GM21619 (cell line): ENCODE data around the gene EIF3A.
A peak's percentile ranks its signal among the peaks of the same experiment; 100 is the strongest.
"Not testable (repeated sequence)": the region's sequence is repeated elsewhere in the genome, so short reads cannot be mapped to it uniquely, and the experiment has no call there.

Experiments
- ATAC-seq: cut with Tn5 transposase; IDR thresholded peaks from one replicate; pipeline ENCODE4 v1.9.1; 2021; ENCODE audit not compliant: unreplicated experiment

Gene EIF3A, protein sequence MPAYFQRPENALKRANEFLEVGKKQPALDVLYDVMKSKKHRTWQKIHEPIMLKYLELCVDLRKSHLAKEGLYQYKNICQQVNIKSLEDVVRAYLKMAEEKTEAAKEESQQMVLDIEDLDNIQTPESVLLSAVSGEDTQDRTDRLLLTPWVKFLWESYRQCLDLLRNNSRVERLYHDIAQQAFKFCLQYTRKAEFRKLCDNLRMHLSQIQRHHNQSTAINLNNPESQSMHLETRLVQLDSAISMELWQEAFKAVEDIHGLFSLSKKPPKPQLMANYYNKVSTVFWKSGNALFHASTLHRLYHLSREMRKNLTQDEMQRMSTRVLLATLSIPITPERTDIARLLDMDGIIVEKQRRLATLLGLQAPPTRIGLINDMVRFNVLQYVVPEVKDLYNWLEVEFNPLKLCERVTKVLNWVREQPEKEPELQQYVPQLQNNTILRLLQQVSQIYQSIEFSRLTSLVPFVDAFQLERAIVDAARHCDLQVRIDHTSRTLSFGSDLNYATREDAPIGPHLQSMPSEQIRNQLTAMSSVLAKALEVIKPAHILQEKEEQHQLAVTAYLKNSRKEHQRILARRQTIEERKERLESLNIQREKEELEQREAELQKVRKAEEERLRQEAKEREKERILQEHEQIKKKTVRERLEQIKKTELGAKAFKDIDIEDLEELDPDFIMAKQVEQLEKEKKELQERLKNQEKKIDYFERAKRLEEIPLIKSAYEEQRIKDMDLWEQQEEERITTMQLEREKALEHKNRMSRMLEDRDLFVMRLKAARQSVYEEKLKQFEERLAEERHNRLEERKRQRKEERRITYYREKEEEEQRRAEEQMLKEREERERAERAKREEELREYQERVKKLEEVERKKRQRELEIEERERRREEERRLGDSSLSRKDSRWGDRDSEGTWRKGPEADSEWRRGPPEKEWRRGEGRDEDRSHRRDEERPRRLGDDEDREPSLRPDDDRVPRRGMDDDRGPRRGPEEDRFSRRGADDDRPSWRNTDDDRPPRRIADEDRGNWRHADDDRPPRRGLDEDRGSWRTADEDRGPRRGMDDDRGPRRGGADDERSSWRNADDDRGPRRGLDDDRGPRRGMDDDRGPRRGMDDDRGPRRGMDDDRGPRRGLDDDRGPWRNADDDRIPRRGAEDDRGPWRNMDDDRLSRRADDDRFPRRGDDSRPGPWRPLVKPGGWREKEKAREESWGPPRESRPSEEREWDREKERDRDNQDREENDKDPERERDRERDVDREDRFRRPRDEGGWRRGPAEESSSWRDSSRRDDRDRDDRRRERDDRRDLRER (N-terminal part only)

DNA sequence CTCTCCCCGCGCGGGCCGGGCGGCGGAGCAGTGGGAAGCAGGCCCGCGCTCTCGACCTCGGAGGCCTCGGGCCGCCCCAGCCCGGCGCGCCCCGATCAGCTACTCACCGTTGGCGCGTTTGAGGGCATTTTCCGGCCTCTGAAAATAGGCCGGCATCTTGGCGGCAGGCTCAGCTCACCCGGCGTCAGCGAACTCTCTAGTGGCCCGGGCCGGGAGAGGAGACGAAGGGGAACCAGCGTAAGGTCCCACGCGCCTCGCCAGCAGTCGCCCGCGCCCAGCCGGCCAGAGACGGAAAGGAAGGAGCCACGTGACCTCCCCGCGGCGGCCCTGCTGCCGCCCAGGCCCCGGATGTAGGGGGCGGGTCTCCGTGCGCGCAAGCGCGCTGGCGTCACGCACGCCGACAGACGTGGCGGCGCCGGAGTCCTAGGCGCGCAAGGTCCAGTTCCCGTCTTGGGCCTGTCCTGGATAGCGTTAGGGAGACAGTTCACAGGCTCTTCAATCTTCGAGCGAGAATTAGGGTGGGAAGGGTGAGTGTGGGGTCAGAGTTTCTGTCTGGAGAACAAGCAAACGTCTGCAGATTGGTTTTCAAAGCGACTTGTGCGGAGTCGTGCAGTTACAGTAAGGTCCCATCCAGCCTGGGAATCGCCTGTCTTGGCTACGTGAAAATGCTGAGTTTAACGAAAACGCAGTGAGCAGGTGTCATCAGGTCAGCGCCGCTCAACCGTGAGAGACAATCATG is at the start of gene EIF3A:
TSS of gene EIF3A (minus strand) at position 297 of the 739 bp plus-strand sequence. CDS start at position 156, 141 bp downstream.
- peak; percentile 74 for ATAC-seq

DNA sequence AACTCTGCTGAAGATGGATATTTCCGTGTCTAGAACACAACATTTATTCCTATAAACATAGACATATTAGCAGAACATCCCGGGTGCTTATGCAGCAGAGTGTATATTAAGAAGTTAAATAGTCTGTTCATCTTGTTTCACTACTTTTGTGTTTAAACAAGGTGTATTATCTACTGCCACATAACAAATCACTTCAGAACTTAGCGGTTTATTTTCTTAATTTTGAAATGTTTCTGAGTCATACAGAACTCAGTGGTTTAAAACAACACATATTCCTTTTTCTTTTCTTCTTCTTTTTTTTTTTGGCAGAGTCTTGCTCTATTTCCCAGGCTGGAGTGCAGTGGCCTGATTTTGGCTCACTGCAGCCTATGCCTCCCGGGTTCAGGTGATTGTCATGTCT is 49.1 kb upstream of the EIF3A start:
- ATAC-seq = no peak

DNA sequence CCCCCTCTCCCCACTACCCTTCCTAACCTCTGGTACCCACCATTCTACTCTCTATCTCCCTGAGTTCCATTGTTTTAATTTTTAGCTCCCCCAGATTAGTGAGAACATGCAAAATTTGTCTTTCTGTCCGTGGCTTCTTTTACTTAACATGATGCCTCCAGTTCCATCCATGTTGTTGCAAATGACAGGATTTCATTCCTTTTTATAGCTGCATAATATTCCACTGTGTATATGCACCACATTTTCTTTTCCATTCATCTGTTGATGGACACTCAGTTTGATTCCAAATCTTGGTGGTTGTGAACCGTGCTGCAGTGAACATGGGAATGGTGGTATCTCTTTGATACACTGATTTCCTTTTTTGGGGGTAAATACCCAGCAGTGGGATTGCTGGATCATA is 45.3 kb upstream of the EIF3A start:
- no peak for ATAC-seq

DNA sequence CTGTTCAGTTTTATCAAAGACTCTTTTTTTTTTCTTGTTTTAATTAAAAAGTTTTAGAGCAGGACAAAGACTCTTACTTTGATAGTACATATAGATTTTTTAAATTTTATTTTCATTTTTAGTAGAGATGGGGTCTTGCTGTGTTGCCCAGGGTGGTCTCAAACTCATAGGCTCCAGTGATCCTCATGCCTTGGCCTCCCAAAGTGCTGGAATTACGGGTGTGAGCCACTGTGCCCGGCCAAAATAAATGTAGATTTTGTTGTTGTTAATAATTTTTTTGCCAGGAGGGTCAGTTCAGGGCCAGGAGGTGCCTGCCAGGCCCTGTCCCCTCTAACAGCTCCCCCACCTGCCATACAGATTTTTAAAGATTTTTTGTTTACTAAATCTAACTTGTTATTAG is 40.3 kb upstream of the EIF3A start:
- ATAC-seq = no peak

DNA sequence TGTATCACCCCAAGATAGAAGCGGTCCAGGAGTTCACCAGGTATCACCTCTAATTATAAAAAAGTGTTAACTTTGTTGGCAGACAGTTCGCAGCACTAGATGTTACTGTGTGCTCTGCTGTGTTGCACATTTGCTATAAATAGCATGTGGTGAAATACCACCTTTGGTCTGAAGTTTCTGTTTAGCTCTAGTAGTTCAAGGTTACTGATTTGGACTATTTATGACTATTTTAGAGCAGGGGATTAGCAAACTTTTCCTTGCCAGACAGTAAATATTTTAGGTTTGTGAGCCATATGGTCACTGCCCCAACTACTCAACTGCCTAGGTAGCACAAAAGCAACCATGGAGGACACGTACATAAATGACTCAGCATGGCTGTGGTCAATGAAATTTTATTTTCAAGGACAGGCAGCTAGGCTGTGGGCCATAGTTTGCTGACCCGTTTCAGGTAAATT is 39.8 kb upstream of the EIF3A start:
- peak; percentile 93 for ATAC-seq

- no peak for ATAC-seq
Measured at GRCh38 chr10:119119400-119119799, 38.8 kb upstream of the EIF3A start.

DNA sequence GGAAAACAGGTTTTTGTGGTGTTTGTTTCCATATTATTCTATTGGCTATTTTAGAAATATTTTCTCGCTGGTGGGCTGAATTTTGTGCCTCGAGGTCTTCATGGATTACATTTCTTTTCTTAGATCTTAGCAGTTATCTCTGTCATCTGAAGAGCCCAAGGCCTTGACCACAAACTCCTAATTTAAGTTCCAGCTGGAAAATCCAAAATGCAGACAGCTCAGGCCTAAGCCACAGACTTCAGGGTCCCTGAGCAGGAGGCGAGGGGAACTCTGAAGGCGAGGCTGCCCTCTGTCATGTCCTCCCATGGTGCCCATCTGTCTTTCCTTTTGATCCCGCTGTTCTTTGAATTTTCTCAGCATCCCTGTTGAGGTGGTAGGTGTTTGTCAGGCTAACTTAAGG is 37.6 kb upstream of the EIF3A start:
- no peak for ATAC-seq

DNA sequence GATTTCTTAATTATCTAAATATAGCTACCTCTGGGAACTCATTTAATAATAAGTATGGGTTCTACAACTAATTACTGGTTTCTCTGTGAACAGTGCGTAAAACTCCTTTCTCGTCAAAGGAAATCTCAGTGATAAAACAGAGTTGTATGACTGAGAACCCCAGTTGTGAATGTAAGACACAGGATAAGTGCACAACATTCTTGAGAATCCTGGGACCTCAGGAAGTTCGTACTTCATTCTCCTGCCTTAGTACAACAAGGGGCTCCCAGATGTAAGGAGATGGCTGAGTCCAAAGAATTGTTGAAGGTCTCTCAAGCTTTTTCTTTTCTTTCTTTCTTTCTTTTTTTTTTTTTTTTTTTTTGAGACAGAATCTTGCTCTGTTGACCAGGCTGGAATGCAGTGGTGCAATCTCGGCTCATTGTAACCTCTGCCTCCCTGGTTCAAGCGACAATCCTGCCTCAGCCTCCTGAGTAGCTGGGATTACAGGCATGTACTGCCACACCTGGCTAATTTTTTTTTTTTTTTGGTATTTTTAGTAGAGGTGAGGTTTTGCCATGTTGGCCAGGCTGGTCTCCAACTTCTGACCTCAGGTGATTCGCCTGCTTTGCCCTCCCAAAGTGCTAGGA is 35.8 kb upstream of the EIF3A start:
- ATAC-seq = no peak

DNA sequence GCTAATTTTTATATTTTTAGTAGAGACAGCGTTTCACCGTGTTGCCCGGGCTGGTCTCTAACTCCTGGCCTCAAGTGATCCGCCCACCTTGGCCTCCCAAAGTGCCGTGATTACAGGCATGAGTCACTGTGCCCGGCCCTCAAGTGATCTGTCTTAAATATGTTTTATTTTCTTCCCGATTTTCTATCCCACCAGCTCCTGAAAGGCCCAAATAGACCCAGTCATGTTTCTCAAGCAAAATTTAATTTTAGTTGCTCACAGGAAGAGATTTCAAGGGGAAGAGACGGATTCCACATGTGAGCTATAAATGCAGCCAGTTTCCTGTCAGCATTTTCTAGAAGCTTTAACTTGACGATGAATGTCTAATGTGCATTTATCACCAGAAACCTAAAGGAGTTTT is 35.3 kb upstream of the EIF3A start:
- no peak for ATAC-seq

DNA sequence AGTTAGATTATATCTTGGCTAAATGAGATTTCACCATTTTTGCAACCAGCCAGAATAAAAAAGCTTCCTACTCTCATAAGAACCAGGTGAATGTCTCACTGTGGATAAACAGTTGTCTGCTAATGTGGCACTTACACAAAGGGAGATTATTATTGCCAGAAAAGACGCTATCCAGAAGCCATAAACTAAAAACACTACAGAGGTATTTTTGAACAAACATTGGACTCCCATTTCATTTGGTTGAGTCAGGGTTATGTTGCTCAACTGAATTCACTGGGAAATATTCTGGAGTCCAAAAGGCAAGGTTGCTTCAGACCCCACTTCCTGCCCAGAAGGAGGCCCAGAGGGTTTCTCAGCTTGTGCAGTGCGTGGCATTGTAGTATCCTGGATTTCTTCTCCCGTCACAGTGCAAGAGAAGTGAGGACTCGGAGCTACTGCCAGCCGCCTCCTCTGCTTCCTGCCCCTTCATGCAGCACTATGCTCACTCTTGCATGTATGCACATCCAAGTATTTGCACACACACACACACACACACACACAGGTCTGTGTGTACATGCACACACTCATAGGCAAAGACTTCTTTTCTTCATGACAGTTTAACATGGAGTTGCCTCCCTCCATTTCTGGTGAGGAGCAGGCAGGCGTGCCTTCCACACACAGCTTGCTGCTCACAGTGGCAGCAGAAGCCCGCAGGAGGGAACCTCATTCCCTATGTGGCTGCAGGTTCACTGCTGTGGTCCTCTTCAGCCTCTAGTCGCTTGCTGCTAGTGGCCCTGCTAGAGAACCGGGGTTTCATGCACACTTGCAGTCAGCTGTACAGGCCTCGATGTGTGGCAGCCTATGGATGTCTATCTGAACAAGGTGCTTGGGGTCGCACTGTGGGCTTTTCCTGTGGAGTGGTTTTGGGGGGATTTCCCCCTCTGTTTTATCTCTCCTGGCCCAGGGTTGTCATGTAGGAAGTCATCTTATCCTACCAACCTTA is 33.4 kb upstream of the EIF3A start:
- ATAC-seq = no peak

GRCh38 chr10:119112056-119112455 is 31.4 kb upstream of the EIF3A start:
- no peak for ATAC-seq

DNA sequence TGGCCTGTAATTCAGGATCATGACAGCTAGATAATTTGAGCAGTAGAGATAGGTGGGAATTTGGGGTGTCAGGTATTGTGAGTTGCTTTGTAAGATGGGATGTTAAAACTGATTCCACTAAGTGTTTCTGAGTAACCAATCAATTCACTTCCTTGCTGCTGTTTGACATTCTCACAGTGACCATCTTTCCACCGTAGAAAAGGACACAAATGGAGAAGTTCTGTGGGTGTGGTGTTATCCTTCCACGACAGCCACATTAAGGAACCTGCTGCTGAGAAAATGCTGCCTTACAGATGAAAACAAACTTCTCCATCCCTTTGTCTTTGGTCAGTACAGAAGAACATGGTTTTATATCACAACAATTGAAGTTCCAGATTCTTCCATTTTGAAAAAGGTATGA is 27.2 kb upstream of the EIF3A start:
- ATAC-seq = not testable (repeated sequence)

DNA sequence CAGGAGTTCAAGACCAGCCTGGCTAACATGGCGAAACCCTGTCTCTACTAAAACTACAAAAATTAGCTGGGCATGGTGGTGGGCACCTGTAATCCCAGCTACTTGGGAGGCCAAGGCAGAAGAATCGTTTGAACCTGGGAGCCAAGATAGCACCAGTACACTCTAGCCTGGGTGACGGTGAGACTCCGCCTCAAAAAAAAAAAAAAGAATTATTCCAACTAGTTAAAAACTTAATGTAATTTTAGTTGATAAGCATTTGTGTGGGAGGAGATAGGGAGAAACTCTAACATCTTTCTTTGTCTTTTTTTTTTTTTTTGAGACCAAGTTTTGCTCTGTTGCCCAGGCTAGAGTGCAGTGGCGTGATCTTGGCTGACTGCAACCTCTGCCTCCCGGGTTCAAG is 26.5 kb upstream of the EIF3A start:
- ATAC-seq = not testable (repeated sequence)

DNA sequence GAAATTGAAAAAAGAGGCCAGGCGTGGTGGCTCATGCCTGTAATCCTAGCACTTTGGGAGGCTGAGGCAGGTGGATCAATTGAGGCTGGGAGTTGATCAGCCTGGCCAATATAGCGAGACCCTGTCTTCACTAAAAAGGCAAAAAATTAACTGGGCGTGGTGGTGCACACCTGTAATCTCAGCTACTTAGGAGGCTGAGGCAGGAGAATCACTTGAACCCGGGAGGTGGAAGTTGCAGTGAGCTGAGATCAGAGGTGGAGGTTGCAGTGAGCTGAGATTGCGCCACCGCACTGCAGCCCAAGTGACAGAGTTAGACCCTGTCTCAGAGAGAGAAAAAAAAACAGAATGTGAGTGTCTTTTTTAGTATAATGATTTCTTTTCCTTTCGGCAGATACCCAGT is 25.3 kb upstream of the EIF3A start:
- not testable (repeated sequence) for ATAC-seq

- no peak for ATAC-seq
Measured at GRCh38 chr10:119105155-119105554, 24.5 kb upstream of the EIF3A start.

- no peak for ATAC-seq
Measured at GRCh38 chr10:119104654-119105015, 24.0 kb upstream of the EIF3A start.

DNA sequence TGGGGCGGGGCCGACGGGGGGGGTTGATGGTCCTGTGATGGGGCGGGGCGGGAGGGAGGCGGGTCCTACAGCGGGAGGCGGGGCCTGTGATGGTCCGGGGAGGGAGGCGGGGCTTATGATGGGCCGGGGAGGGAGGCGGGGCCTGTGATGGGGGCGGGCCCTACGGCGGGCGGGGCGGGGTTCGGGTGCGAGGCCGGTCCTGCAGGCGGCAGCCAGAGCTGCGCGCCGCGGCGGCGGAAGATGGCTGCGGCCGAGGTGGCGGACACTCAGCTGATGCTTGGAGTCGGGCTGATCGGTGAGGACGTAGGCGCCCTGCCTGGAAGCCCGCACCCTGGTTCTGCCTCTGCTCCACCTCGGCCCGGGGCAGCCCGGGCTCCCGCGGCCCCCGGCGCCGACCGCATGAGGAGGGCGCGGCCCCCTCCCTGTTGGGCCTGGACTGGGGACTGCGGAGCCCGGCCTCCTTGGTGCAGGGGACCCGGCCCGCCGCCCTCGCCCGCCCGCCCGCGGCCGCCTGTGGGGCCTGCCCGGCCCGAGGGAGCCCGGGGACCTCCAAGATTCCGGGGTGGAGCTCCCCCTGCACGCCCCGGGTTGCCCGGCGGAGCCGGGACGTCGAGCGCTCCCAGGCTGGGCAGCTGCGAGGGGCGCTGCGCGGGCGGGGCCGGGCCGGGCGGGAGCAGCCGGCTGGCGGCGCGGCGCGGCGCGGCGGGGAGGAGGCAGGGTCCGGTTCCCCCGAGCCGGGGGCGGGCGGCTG is 23.5 kb upstream of the EIF3A start, which contains the start of gene DENND10:
TSS of gene DENND10 (plus strand) at position 211 of the 751 bp plus-strand sequence. CDS start at position 241, 30 bp downstream.
- ATAC-seq = peak; percentile 78
